ENCODE measurements around the gene CR1.
"Not testable (repeated sequence)": the region's sequence is repeated elsewhere in the genome, so short reads cannot be mapped to it uniquely, and the experiment has no call there.

CR1 gene

GRCh38 chr1:207495801-207496792 lies at the start of gene CR1:
TSS of gene CR1 (plus strand) at chr1:207496157. CDS start at chr1:207496268, 111 bp downstream.
- peak; percentile 83 for FAIRE-seq
- peak; percentile 22 for DNase-seq (ENCODE audit: extremely low spot score, insufficient read length, low read depth)

- FAIRE-seq (peak; percentile 9), DNase-seq (ENCODE audit: extremely low spot score, insufficient read length, low read depth) (no peak)
These were observed 42.3 kb upstream of the CR1 start for GRCh38 chr1:207453710-207454045.

- FAIRE-seq = peak; percentile 71
- peak; percentile 32 for DNase-seq (ENCODE audit: extremely low spot score, insufficient read length, low read depth)
These were observed 41.7 kb upstream of the CR1 start, which contains the start of gene CR2 for GRCh38 chr1:207454046-207454964. TSS of gene CR2 (plus strand) at chr1:207454328. CDS start at chr1:207454419, 91 bp downstream.

- peak; percentile 88 for FAIRE-seq
- DNase-seq (ENCODE audit: extremely low spot score, insufficient read length, low read depth) = no peak
These were observed 40.7 kb upstream of the CR1 start for GRCh38 chr1:207455183-207455754.

GRCh38 chr1:207458414-207458813 lies 37.5 kb upstream of the CR1 start:
- DNase-seq (ENCODE audit: extremely low spot score, insufficient read length, low read depth) (no peak), FAIRE-seq (no peak)

- peak; percentile 74 for FAIRE-seq
- no peak for DNase-seq (ENCODE audit: extremely low spot score, insufficient read length, low read depth)
These were observed 36.9 kb upstream of the CR1 start for GRCh38 chr1:207459008-207459407.

- DNase-seq (ENCODE audit: extremely low spot score, insufficient read length, low read depth) (no peak), FAIRE-seq (no peak)
These were observed 34.3 kb upstream of the CR1 start for GRCh38 chr1:207461649-207462048.

- no peak for DNase-seq (ENCODE audit: extremely low spot score, insufficient read length, low read depth)
These were observed 33.4 kb upstream of the CR1 start for GRCh38 chr1:207462535-207462934.

GRCh38 chr1:207463021-207463420 lies 32.9 kb upstream of the CR1 start:
- FAIRE-seq = no peak
- DNase-seq (ENCODE audit: extremely low spot score, insufficient read length, low read depth) = no peak

More at GRCh38 chr1:207462535-207462934, 33.4 kb upstream of the CR1 start:
- no peak for FAIRE-seq

- no peak for DNase-seq (ENCODE audit: extremely low spot score, insufficient read length, low read depth)
- no peak for FAIRE-seq
These were observed 32.4 kb upstream of the CR1 start for GRCh38 chr1:207463571-207463970.

- DNase-seq (ENCODE audit: extremely low spot score, insufficient read length, low read depth) (no peak), FAIRE-seq (no peak)
These were observed 25.0 kb upstream of the CR1 start for GRCh38 chr1:207470927-207471326.

- no peak for FAIRE-seq
- DNase-seq (ENCODE audit: extremely low spot score, insufficient read length, low read depth) = no peak
These were observed 21.7 kb upstream of the CR1 start for GRCh38 chr1:207474210-207474609.

- DNase-seq (ENCODE audit: extremely low spot score, insufficient read length, low read depth) = no peak
- FAIRE-seq = no peak
These were observed 9.8 kb upstream of the CR1 start for GRCh38 chr1:207486198-207486597.

GRCh38 chr1:207487636-207488035 lies 8.3 kb upstream of the CR1 start:
- FAIRE-seq = no peak
- no peak for DNase-seq (ENCODE audit: extremely low spot score, insufficient read length, low read depth)

- no peak for FAIRE-seq
These were observed 2.7 kb upstream of the CR1 start for GRCh38 chr1:207493212-207493611.

GRCh38 chr1:207494171-207494570 lies 1.8 kb upstream of the CR1 start:
- FAIRE-seq = no peak

More at GRCh38 chr1:207493212-207493611, 2.7 kb upstream of the CR1 start:
- DNase-seq (ENCODE audit: extremely low spot score, insufficient read length, low read depth) = no peak

GRCh38 chr1:207495281-207495680 lies 676 bp upstream of the CR1 start:
- not testable (repeated sequence) for DNase-seq (ENCODE audit: extremely low spot score, insufficient read length, low read depth); FAIRE-seq

More at GRCh38 chr1:207494171-207494570, 1.8 kb upstream of the CR1 start:
- no peak for DNase-seq (ENCODE audit: extremely low spot score, insufficient read length, low read depth)

GRCh38 chr1:207497941-207498340 lies 2.0 kb downstream of the CR1 start:
- no peak for DNase-seq (ENCODE audit: extremely low spot score, insufficient read length, low read depth)
- no peak for FAIRE-seq

- FAIRE-seq = peak; percentile 91
- DNase-seq (ENCODE audit: extremely low spot score, insufficient read length, low read depth) = peak; percentile 20
These were observed 3.6 kb downstream of the CR1 start for GRCh38 chr1:207499573-207499972.

GRCh38 chr1:207500306-207500705 lies 4.3 kb downstream of the CR1 start:
- FAIRE-seq (no peak), DNase-seq (ENCODE audit: extremely low spot score, insufficient read length, low read depth) (no peak)

Data from GM18507 (cell line).